ENCODE results near the gene TTF1.

The TTF1 gene

DNA sequence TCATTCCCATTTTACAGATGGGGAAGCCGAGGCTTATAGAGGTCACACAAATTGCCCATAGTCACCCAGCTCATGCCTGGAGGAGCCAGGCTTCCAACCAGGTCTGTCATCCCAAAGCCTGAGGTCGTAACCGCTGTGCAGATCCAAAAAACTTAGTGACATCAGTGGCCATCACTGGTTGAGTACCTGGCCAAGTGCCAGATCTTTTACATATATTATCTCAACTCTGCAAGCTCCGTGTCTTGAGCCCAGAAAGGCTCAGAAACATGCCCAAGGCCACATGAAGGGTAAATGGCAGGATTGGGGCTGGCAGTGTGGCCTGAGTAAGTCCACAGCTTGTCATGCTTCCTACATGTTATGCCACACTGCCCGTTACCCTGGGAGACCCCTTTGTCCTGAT lies 16.9 kb upstream of the TTF1 start:
- no peak overlapping the region for H3K18ac ChIP-seq (ENCODE audit: low read depth in 1 of 2, low read length in 2 of 2)
- DNase-seq, result no peak
- no peak overlapping the region for H4K91ac ChIP-seq (ENCODE audit: low read length)
- no peaks in the 10 kb centered on the region for H3K9me3 ChIP-seq (ENCODE audit: control insufficient read depth, low read length)
- no peak overlapping the region for H2AFZ ChIP-seq (ENCODE audit: low read depth, low read length)
- H3K4me3 ChIP-seq (ENCODE audit: insufficient read depth in 1 of 2, low read depth in 1 of 2, low read length in 2 of 2), result no peak overlapping the region
- no peak overlapping the region for H3K9ac ChIP-seq (ENCODE audit: low read length)
- H3K79me1 ChIP-seq (replicated peaks; ENCODE audit: low read length, poor library complexity, severe bottlenecking), result no peaks in the 10 kb centered on the region
- H4K8ac ChIP-seq (ENCODE audit: low read length), result no peak overlapping the region
- no peak overlapping the region for H3K4me2 ChIP-seq (ENCODE audit: low read length, poor library complexity, severe bottlenecking)
- no peak overlapping the region for H3K27ac ChIP-seq (ENCODE audit: low read length, poor library complexity, severe bottlenecking)
- no peak overlapping the region for H2BK5ac ChIP-seq (ENCODE audit: low read depth, low read length, poor library complexity, severe bottlenecking)
- no peak overlapping the region for H3K23ac ChIP-seq (ENCODE audit: low read length in 2 of 2)
- no peaks in the 10 kb centered on the region for H3K4me1 ChIP-seq (ENCODE audit: control insufficient read depth, insufficient read depth, low read depth, low read length)
- no peak overlapping the region for H3K4ac ChIP-seq (ENCODE audit: low read depth in 1 of 2, low read length in 2 of 2)
- no peak overlapping the region for H2BK15ac ChIP-seq (ENCODE audit: low read depth, poor library complexity, severe bottlenecking)
- WGBS, result 73% methylated on average over 5 of the region's 5 CpGs
- H3K27me3 ChIP-seq (ENCODE audit: control insufficient read depth in 1 of 2, insufficient read depth in 1 of 2, low read length in 2 of 2), result peaks cover 57 to 78% of the 10 kb centered on the region in 2 experiments
- no peaks in the 10 kb centered on the region for H3K36me3 ChIP-seq (ENCODE audit: control insufficient read depth in 1 of 2, insufficient read depth in 2 of 2, low read depth in 1 of 2, low read length in 2 of 2)
- H2AK5ac ChIP-seq (ENCODE audit: low read length, severe bottlenecking), result no peak overlapping the region
- H2BK12ac ChIP-seq (ENCODE audit: low read length in 2 of 2), result no peak overlapping the region
- H2BK120ac ChIP-seq (ENCODE audit: low read depth, low read length), result no peak overlapping the region
- no peak overlapping the region for H3K14ac ChIP-seq (ENCODE audit: low read length in 2 of 2)

DNA sequence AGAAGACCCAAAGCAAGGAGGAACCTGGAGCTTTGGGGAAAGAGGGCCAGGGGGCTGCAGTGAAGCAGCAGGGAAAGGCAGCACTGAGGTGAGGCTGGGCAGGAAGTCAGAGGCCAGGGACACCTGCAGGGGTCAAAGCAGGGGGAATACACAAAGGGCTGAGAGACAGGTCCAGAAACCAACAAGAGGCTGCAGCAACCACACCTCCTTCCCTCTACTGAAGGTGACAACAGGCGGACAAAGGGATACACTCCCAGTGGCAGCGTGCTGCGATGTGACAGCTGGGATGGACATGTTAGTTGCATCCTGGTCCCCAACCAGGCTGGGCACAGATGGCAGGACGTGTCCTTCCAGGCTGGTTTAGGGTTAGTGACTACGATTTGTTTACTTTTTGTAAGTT lies 15.9 kb upstream of the TTF1 start:
- no peak for DNase-seq
- Histone ChIP-seq H3K27ac (ENCODE audit: low read length, poor library complexity, severe bottlenecking) (no peak overlapping the region), H2AK5ac (ENCODE audit: low read length, severe bottlenecking) (no peak overlapping the region), H3K79me1 (replicated peaks; ENCODE audit: low read length, poor library complexity, severe bottlenecking) (no peaks in the 10 kb centered on the region), H3K18ac (ENCODE audit: low read depth in 1 of 2, low read length in 2 of 2) (no peak overlapping the region), H2BK120ac (ENCODE audit: low read depth, low read length) (no peak overlapping the region), H3K4me3 (ENCODE audit: insufficient read depth in 1 of 2, low read depth in 1 of 2, low read length in 2 of 2) (no peak overlapping the region), H3K9me3 (ENCODE audit: control insufficient read depth, low read length) (no peaks in the 10 kb centered on the region), H3K4me2 (ENCODE audit: low read length, poor library complexity, severe bottlenecking) (no peak overlapping the region), H3K4me1 (ENCODE audit: control insufficient read depth, insufficient read depth, low read depth, low read length) (no peaks in the 10 kb centered on the region), H3K23ac (ENCODE audit: low read length in 2 of 2) (no peak overlapping the region), H3K9ac (ENCODE audit: low read length) (no peak overlapping the region), H2BK12ac (ENCODE audit: low read length in 2 of 2) (no peak overlapping the region), H2AFZ (ENCODE audit: low read depth, low read length) (no peak overlapping the region), H2BK5ac (ENCODE audit: low read depth, low read length, poor library complexity, severe bottlenecking) (no peak overlapping the region), H3K14ac (ENCODE audit: low read length in 2 of 2) (no peak overlapping the region), H3K4ac (ENCODE audit: low read depth in 1 of 2, low read length in 2 of 2) (no peak overlapping the region), H4K8ac (ENCODE audit: low read length) (no peak overlapping the region), H3K36me3 (ENCODE audit: control insufficient read depth in 1 of 2, insufficient read depth in 2 of 2, low read depth in 1 of 2, low read length in 2 of 2) (no peaks in the 10 kb centered on the region), H3K27me3 (ENCODE audit: control insufficient read depth in 1 of 2, insufficient read depth in 1 of 2, low read length in 2 of 2) (peaks cover 63 to 81% of the 10 kb centered on the region in 2 experiments), H4K91ac (ENCODE audit: low read length) (no peak overlapping the region), H2BK15ac (ENCODE audit: low read depth, poor library complexity, severe bottlenecking) (no peak overlapping the region)
- 51% methylated on average over 5 of the region's 5 CpGs for WGBS

DNA sequence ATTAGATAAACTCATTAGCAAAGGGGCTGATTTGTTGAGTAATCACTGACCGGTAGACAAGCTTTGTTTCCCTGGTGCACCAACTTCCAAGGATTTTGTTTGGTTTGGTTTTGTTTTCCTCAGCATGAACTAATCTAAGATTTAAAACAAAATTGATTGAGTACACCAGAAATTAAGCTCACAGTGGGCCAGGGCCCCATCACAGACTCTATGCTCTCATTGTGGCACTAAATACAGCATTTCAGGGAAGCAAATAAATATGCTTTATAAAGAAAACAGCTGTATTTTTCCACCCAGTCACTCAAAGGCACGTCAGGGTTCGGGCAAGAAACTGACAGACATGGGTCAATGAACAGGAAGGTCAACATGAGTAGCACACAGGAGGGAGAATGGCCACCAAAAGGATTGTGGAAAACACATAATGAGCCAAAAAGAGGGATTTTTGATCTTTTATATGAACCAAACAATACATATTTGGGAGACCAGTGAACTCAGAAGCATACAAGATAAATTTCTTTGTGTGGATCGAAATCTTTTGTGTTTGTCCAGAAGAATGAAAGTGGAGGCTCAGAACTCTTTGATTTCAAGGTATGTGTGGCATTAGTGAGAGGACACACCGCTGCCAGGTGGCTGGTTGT lies 12.2 kb upstream of the TTF1 start:
- no peak for DNase-seq
- Histone ChIP-seq H2BK120ac (ENCODE audit: low read depth, low read length) (no peak overlapping the region), H2BK15ac (ENCODE audit: low read depth, poor library complexity, severe bottlenecking) (no peak overlapping the region), H3K36me3 (ENCODE audit: control insufficient read depth in 1 of 2, insufficient read depth in 2 of 2, low read depth in 1 of 2, low read length in 2 of 2) (no peaks in the 10 kb centered on the region), H4K8ac (ENCODE audit: low read length) (no peak overlapping the region), H3K79me1 (replicated peaks; ENCODE audit: low read length, poor library complexity, severe bottlenecking) (no peaks in the 10 kb centered on the region), H3K4me1 (ENCODE audit: control insufficient read depth, insufficient read depth, low read depth, low read length) (no peaks in the 10 kb centered on the region), H3K23ac (ENCODE audit: low read length in 2 of 2) (no peak overlapping the region), H3K9ac (ENCODE audit: low read length) (no peak overlapping the region), H3K4ac (ENCODE audit: low read depth in 1 of 2, low read length in 2 of 2) (no peak overlapping the region), H3K9me3 (ENCODE audit: control insufficient read depth, low read length) (no peaks in the 10 kb centered on the region), H2AFZ (ENCODE audit: low read depth, low read length) (no peak overlapping the region), H4K91ac (ENCODE audit: low read length) (no peak overlapping the region), H3K27ac (ENCODE audit: low read length, poor library complexity, severe bottlenecking) (no peak overlapping the region), H3K14ac (ENCODE audit: low read length in 2 of 2) (no peak overlapping the region), H3K27me3 (ENCODE audit: control insufficient read depth in 1 of 2, insufficient read depth in 1 of 2, low read length in 2 of 2) (peaks cover 55 to 73% of the 10 kb centered on the region in 2 experiments), H2BK12ac (ENCODE audit: low read length in 2 of 2) (no peak overlapping the region), H3K4me2 (ENCODE audit: low read length, poor library complexity, severe bottlenecking) (no peak overlapping the region), H2AK5ac (ENCODE audit: low read length, severe bottlenecking) (no peak overlapping the region), H3K18ac (ENCODE audit: low read depth in 1 of 2, low read length in 2 of 2) (no peak overlapping the region), H3K4me3 (ENCODE audit: insufficient read depth in 1 of 2, low read depth in 1 of 2, low read length in 2 of 2) (no peak overlapping the region), H2BK5ac (ENCODE audit: low read depth, low read length, poor library complexity, severe bottlenecking) (no peak overlapping the region)
- 65% methylated on average over 5 of the region's 5 CpGs for WGBS

DNA sequence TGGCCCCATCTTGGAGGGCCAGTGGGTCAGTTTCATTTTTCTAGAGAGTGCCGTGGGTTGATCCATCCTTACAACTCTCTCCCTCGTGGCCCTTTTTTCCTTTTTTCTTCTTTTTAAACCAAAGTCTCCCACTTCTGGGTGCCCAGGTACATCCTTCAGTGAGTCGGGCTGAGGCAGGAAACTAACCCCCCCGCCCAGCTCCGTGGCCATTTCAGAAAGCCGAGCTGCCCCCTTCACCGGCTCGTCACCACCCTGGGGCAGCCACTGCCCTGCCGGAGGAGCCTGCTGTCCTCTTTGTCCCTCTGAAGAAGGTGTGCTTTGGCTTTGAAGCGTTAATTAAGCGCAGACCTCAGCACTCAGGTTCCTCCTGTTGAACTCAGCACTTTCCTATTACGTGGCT lies 8.5 kb upstream of the TTF1 start:
- Histone ChIP-seq H3K4me2 (ENCODE audit: low read length, poor library complexity, severe bottlenecking) (no peak overlapping the region), H3K14ac (ENCODE audit: low read length in 2 of 2) (no peak overlapping the region), H3K79me1 (replicated peaks; ENCODE audit: low read length, poor library complexity, severe bottlenecking) (no peaks in the 10 kb centered on the region), H3K27me3 (ENCODE audit: control insufficient read depth in 1 of 2, insufficient read depth in 1 of 2, low read length in 2 of 2) (peaks cover 70 to 85% of the 10 kb centered on the region in 2 experiments), H3K36me3 (ENCODE audit: control insufficient read depth in 1 of 2, insufficient read depth in 2 of 2, low read depth in 1 of 2, low read length in 2 of 2) (no peaks in the 10 kb centered on the region), H3K4me3 (ENCODE audit: insufficient read depth in 1 of 2, low read depth in 1 of 2, low read length in 2 of 2) (no peak overlapping the region), H3K4ac (ENCODE audit: low read depth in 1 of 2, low read length in 2 of 2) (no peak overlapping the region), H2AFZ (ENCODE audit: low read depth, low read length) (no peak overlapping the region), H2AK5ac (ENCODE audit: low read length, severe bottlenecking) (no peak overlapping the region), H4K8ac (ENCODE audit: low read length) (no peak overlapping the region), H3K9me3 (ENCODE audit: control insufficient read depth, low read length) (no peaks in the 10 kb centered on the region), H2BK12ac (ENCODE audit: low read length in 2 of 2) (no peak overlapping the region), H2BK120ac (ENCODE audit: low read depth, low read length) (no peak overlapping the region), H3K4me1 (ENCODE audit: control insufficient read depth, insufficient read depth, low read depth, low read length) (peaks cover 9% of the 10 kb centered on the region), H3K23ac (ENCODE audit: low read length in 2 of 2) (no peak overlapping the region), H3K18ac (ENCODE audit: low read depth in 1 of 2, low read length in 2 of 2) (no peak overlapping the region), H3K9ac (ENCODE audit: low read length) (no peak overlapping the region), H3K27ac (ENCODE audit: low read length, poor library complexity, severe bottlenecking) (no peak overlapping the region), H2BK5ac (ENCODE audit: low read depth, low read length, poor library complexity, severe bottlenecking) (no peak overlapping the region), H2BK15ac (ENCODE audit: low read depth, poor library complexity, severe bottlenecking) (no peak overlapping the region), H4K91ac (ENCODE audit: low read length) (no peak overlapping the region)
- no peak for DNase-seq
- 47% methylated on average over 12 of the region's 12 CpGs for WGBS

All from mesenchymal stem cell (in vitro differentiated cells and primary cell).